Stimulated activated CD4-positive, alpha-beta T cell treated with anti-CD3 and anti-CD28 coated beads, Interleukin-4, amount 100 ng/mL, for 4 hours (primary cell): ENCODE data around the gene PLEKHA6.

Experiments used
- DNase-seq, 2 experiments: peaks; one replicate each; pipeline ENCODE4 v3.0.0-alpha.2; 2020

The PLEKHA6 gene

GRCh38 chr1:204176049-204176448, 183.7 kb downstream of the PLEKHA6 start:
- DNase-seq = no peak

GRCh38 chr1:204174958-204175357, 184.8 kb downstream of the PLEKHA6 start:
- DNase-seq = no peak

- DNase-seq = no peak
Measured at GRCh38 chr1:204172404-204173029, 187.2 kb downstream of the PLEKHA6 start.

GRCh38 chr1:204171751-204172178, 188.0 kb downstream of the PLEKHA6 start:
- DNase-seq = no peak

GRCh38 chr1:204170494-204171155, 189.1 kb downstream of the PLEKHA6 start:
- DNase-seq = no peak

GRCh38 chr1:204169858-204170257, 189.9 kb downstream of the PLEKHA6 start:
- DNase-seq = no peak
